Activated T-cell treated with anti-CD3 and anti-CD28 coated beads, Interleukin-2, amount 50 U/mL, for 4 hours (primary cell): ENCODE measurements around the gene CYS1. TPM values are rescaled to one million over a fixed set of nuclear protein-coding genes. Genes with fewer than 3 reads are reported as not detected.

Experiments used
- ATAC-seq, 2 donors: fragments of 200-7000 bp; cut with Tn5 transposase; one replicate each; pipeline ENCODE4 v1.10.0; 2021
- DNase-seq: peaks from one replicate; pipeline ENCODE4 v3.0.0-alpha.2; 2020
- H3K27me3 Mint-ChIP-seq: one replicate; pipeline ENCODE4 v1.8.0; 2021; ENCODE audit warnings: low read depth, mixed read lengths
- H3K36me3 Mint-ChIP-seq: one replicate; pipeline ENCODE4 v1.8.0; 2022; ENCODE audit warnings: mixed read lengths; ENCODE audit not compliant: insufficient read depth
- H3K4me1 Mint-ChIP-seq: one replicate; pipeline ENCODE4 v1.8.0; 2021; ENCODE audit warnings: low read depth, mixed read lengths
- H3K4me3 Mint-ChIP-seq: one replicate; pipeline ENCODE4 v1.8.0; 2021; ENCODE audit warnings: mild to moderate bottlenecking, moderate library complexity, mixed read lengths
- H3K9me3 Mint-ChIP-seq: one replicate; pipeline ENCODE4 v1.8.0; 2021; ENCODE audit warnings: mixed read lengths
- total RNA-seq, 3 donors: library from RNA; stranded (reverse); gene quantifications; one replicate each; pipeline ENCODE4 v1.2.1, GENCODE V29; 2021

CYS1 gene
- total RNA-seq, 3 donors from 2014 or later = 0.08 TPM; not detected in 2

- H3K36me3 Mint-ChIP-seq = no peaks in the 10 kb centered on the region
- DNase-seq (no peak), ATAC-seq (no peak)
- H3K4me1 Mint-ChIP-seq = peaks cover 3% of the 10 kb centered on the region
- H3K9me3 Mint-ChIP-seq = peaks cover 5% of the 10 kb centered on the region
- no peak overlapping the region for H3K4me3 Mint-ChIP-seq
- peaks cover 36% of the 10 kb centered on the region for H3K27me3 Mint-ChIP-seq
Measured at GRCh38 chr2:10071595-10071994, 8.6 kb downstream of the CYS1 start.

GRCh38 chr2:10071176-10071575 lies 9.0 kb downstream of the CYS1 start:
- Mint-ChIP-seq H3K36me3 (no peaks in the 10 kb centered on the region), H3K27me3 (peaks cover 32% of the 10 kb centered on the region), H3K4me3 (no peak overlapping the region), H3K4me1 (peaks cover 3% of the 10 kb centered on the region), H3K9me3 (peaks cover 5% of the 10 kb centered on the region)
- no peak for ATAC-seq
- DNase-seq = no peak

- H3K27me3 Mint-ChIP-seq = peaks cover 9% of the 10 kb centered on the region
- ATAC-seq = no peak
- no peaks in the 10 kb centered on the region for H3K36me3 Mint-ChIP-seq
- H3K9me3 Mint-ChIP-seq = peaks cover 5% of the 10 kb centered on the region
- no peak for DNase-seq
- peaks cover 9% of the 10 kb centered on the region for H3K4me1 Mint-ChIP-seq
- H3K4me3 Mint-ChIP-seq = no peak overlapping the region
Measured at GRCh38 chr2:10067881-10068280, 12.3 kb downstream of the CYS1 start.

GRCh38 chr2:10067330-10067729 lies 12.9 kb downstream of the CYS1 start:
- no peak for DNase-seq
- no peak overlapping the region for H3K4me3 Mint-ChIP-seq
- H3K9me3 Mint-ChIP-seq = peaks cover 5% of the 10 kb centered on the region
- no peak for ATAC-seq
- H3K36me3 Mint-ChIP-seq = no peaks in the 10 kb centered on the region
- H3K4me1 Mint-ChIP-seq = peaks cover 6% of the 10 kb centered on the region
- H3K27me3 Mint-ChIP-seq = peaks cover 4% of the 10 kb centered on the region

GRCh38 chr2:10065773-10066055 lies 14.5 kb downstream of the CYS1 start:
- no peak for DNase-seq

GRCh38 chr2:10064932-10065772 lies 15.1 kb downstream of the CYS1 start:
- no peak for DNase-seq
- H3K9me3 Mint-ChIP-seq = peaks cover 5% of the 10 kb centered on the region
- no peaks in the 10 kb centered on the region for H3K36me3 Mint-ChIP-seq
- peaks cover 6% of the 10 kb centered on the region for H3K4me1 Mint-ChIP-seq
- no peaks in the 10 kb centered on the region for H3K27me3 Mint-ChIP-seq
- no peak for ATAC-seq
- no peak overlapping the region for H3K4me3 Mint-ChIP-seq

More at GRCh38 chr2:10065773-10066055, 14.5 kb downstream of the CYS1 start:
- Mint-ChIP-seq H3K36me3 (no peaks in the 10 kb centered on the region), H3K4me3 (no peak overlapping the region), H3K4me1 (peaks cover 6% of the 10 kb centered on the region), H3K27me3 (no peaks in the 10 kb centered on the region), H3K9me3 (peaks cover 5% of the 10 kb centered on the region)
- ATAC-seq = no peak

- Mint-ChIP-seq H3K4me3 (no peak overlapping the region), H3K4me1 (peaks cover 6% of the 10 kb centered on the region), H3K27me3 (no peaks in the 10 kb centered on the region), H3K9me3 (peaks cover 5% of the 10 kb centered on the region), H3K36me3 (no peaks in the 10 kb centered on the region)
- DNase-seq = no peak
- no peak for ATAC-seq
Measured at GRCh38 chr2:10063566-10063965, 16.6 kb downstream of the CYS1 start.

GRCh38 chr2:10062931-10063365 lies 17.3 kb downstream of the CYS1 start:
- DNase-seq (no peak), ATAC-seq (no peak)
- Mint-ChIP-seq H3K9me3 (peaks cover 3% of the 10 kb centered on the region), H3K36me3 (no peaks in the 10 kb centered on the region), H3K4me3 (no peak overlapping the region), H3K4me1 (peaks cover 6% of the 10 kb centered on the region), H3K27me3 (no peaks in the 10 kb centered on the region)

GRCh38 chr2:10061221-10061925 lies 18.8 kb downstream of the CYS1 start:
- no peaks in the 10 kb centered on the region for H3K36me3 Mint-ChIP-seq
- no peak for DNase-seq
- H3K4me3 Mint-ChIP-seq = no peak overlapping the region
- H3K27me3 Mint-ChIP-seq = no peaks in the 10 kb centered on the region
- no peak for ATAC-seq
- peaks cover 8% of the 10 kb centered on the region for H3K4me1 Mint-ChIP-seq
- H3K9me3 Mint-ChIP-seq = no peaks in the 10 kb centered on the region

GRCh38 chr2:10059552-10060335 lies 20.5 kb downstream of the CYS1 start:
- ATAC-seq (no peak), DNase-seq (no peak)
- Mint-ChIP-seq H3K36me3 (peaks cover 3% of the 10 kb centered on the region), H3K9me3 (no peaks in the 10 kb centered on the region), H3K27me3 (no peaks in the 10 kb centered on the region), H3K4me1 (peaks cover 3% of the 10 kb centered on the region), H3K4me3 (no peak overlapping the region)

GRCh38 chr2:10059016-10059351 lies 21.2 kb downstream of the CYS1 start:
- DNase-seq = no peak
- H3K4me3 Mint-ChIP-seq = no peak overlapping the region
- peaks cover 3% of the 10 kb centered on the region for H3K4me1 Mint-ChIP-seq
- ATAC-seq = no peak
- H3K9me3 Mint-ChIP-seq = no peaks in the 10 kb centered on the region
- H3K36me3 Mint-ChIP-seq = peaks cover 10% of the 10 kb centered on the region
- H3K27me3 Mint-ChIP-seq = no peaks in the 10 kb centered on the region

- H3K36me3 Mint-ChIP-seq = peaks cover 11% of the 10 kb centered on the region
- H3K9me3 Mint-ChIP-seq = no peaks in the 10 kb centered on the region
- no peak overlapping the region for H3K4me3 Mint-ChIP-seq
- H3K27me3 Mint-ChIP-seq = no peaks in the 10 kb centered on the region
- DNase-seq (no peak), ATAC-seq (no peak)
- peaks cover 3% of the 10 kb centered on the region for H3K4me1 Mint-ChIP-seq
Measured at GRCh38 chr2:10058251-10059015, 21.8 kb downstream of the CYS1 start.

GRCh38 chr2:10057231-10058107 lies 22.7 kb downstream of the CYS1 start:
- peaks cover 17% of the 10 kb centered on the region for H3K36me3 Mint-ChIP-seq
- no peaks in the 10 kb centered on the region for H3K27me3 Mint-ChIP-seq
- H3K4me1 Mint-ChIP-seq = peaks cover 3% of the 10 kb centered on the region
- no peak overlapping the region for H3K4me3 Mint-ChIP-seq
- ATAC-seq (peak; percentile 23 to 41), DNase-seq (no peak)
- H3K9me3 Mint-ChIP-seq = no peaks in the 10 kb centered on the region
